Hippocampal formation (tissue), 2 donors: Measurements from ENCODE around the gene GRAP2.
"Not testable (repeated sequence)": the region's sequence is repeated elsewhere in the genome, so short reads cannot be mapped to it uniquely, and the experiment has no call there.

ENCODE experiments used
- DNase-seq, 2 donors: peaks; one replicate each; lab custom pipeline; 2025; lab: John Stamatoyannopoulos, UW

Gene GRAP2

GRCh38 chr22:39900306-39901227, at the start of gene GRAP2:
Gene GRAP2 (plus strand): TSS chr22:39901084. CDS start chr22:39947107, 46,023 bp downstream.
- no peak for DNase-seq

GRCh38 chr22:39851606-39852315, 49.1 kb upstream of the GRAP2 start:
- DNase-seq: no peak

GRCh38 chr22:39852799-39853198, 48.1 kb upstream of the GRAP2 start:
- DNase-seq: no peak

- DNase-seq: no peak
These were observed 44.3 kb upstream of the GRAP2 start for GRCh38 chr22:39856588-39856987.

- no peak for DNase-seq
These were observed 40.8 kb upstream of the GRAP2 start for GRCh38 chr22:39859903-39860588.

- no peak for DNase-seq
These were observed 32.1 kb upstream of the GRAP2 start for GRCh38 chr22:39868741-39869140.

- DNase-seq: not testable (repeated sequence)
These were observed 31.1 kb upstream of the GRAP2 start for GRCh38 chr22:39869797-39870196.

- DNase-seq: no peak
These were observed 29.7 kb upstream of the GRAP2 start for GRCh38 chr22:39871008-39871798.

GRCh38 chr22:39872548-39872947, 28.3 kb upstream of the GRAP2 start:
- no peak for DNase-seq

- no peak for DNase-seq
These were observed 26.9 kb upstream of the GRAP2 start for GRCh38 chr22:39873965-39874364.

GRCh38 chr22:39875176-39875885, 25.6 kb upstream of the GRAP2 start:
- not testable (repeated sequence) for DNase-seq

GRCh38 chr22:39877079-39877845, 23.6 kb upstream of the GRAP2 start:
- no peak for DNase-seq

- DNase-seq: no peak
These were observed 20.2 kb upstream of the GRAP2 start for GRCh38 chr22:39880722-39881121.

GRCh38 chr22:39883057-39883456, 17.8 kb upstream of the GRAP2 start:
- DNase-seq: no peak

GRCh38 chr22:39889924-39890323, 11.0 kb upstream of the GRAP2 start:
- not testable (repeated sequence) for DNase-seq

- DNase-seq: no peak
These were observed 7.4 kb upstream of the GRAP2 start, which contains the start of gene ENTHD1 for GRCh38 chr22:39893526-39893925. Gene ENTHD1 (minus strand): TSS chr22:39893760. CDS start chr22:39887748, 6,012 bp downstream.

- DNase-seq: no peak
These were observed 6.3 kb upstream of the GRAP2 start for GRCh38 chr22:39894554-39895092.

GRCh38 chr22:39895682-39896081, 5.2 kb upstream of the GRAP2 start:
- DNase-seq: no peak

GRCh38 chr22:39896313-39896996, 4.4 kb upstream of the GRAP2 start:
- no peak for DNase-seq
